ENCODE measurements around the gene NEK3. TPM values are rescaled to one million over a fixed set of nuclear protein-coding genes. Genes with fewer than 3 reads are reported as not detected.
"Not testable (repeated sequence)": the region's sequence is repeated elsewhere in the genome, so short reads cannot be mapped to it uniquely, and the experiment has no call there.

The NEK3 gene
- total and polyA plus RNA-seq, 2 of the 4 experiments (the other 2 are of a cell fraction), result 3.6 to 9.2 TPM

- in situ Hi-C loops (cut with MboI; ENCODE audit: low sequenced_read_pairs); H4K91ac ChIP-seq (ENCODE audit: insufficient read depth, low read depth, low read length); H2BK15ac ChIP-seq (ENCODE audit: low read depth, low read length); H2BK5ac ChIP-seq (ENCODE audit: low read depth, low read length, poor library complexity, severe bottlenecking); H4K20me1 ChIP-seq (ENCODE audit: insufficient read depth, low read length); H3K79me1 ChIP-seq (ENCODE audit: low read depth in 1 of 2, low read length in 2 of 2); H2AK5ac ChIP-seq (ENCODE audit: low read depth, low read length); H3K56ac ChIP-seq (ENCODE audit: extremely low read depth, insufficient read depth, low read length); H4K5ac ChIP-seq (ENCODE audit: low read depth, low read length); H2AK9ac ChIP-seq (replicated peaks; ENCODE audit: low read depth, low read length, poor library complexity); H3K27me3 ChIP-seq (ENCODE audit: control insufficient read depth, insufficient read depth, low read length); H3K9ac ChIP-seq (ENCODE audit: low read depth, low read length); dilution Hi-C loops (cut with HindIII; ENCODE audit: low sequenced_read_pairs, unreplicated experiment); H2BK20ac ChIP-seq (ENCODE audit: low read depth, low read length); BruUV-seq (replicated peaks); H3K23ac ChIP-seq (ENCODE audit: low read depth, low read length); H3K9me3 ChIP-seq (ENCODE audit: control insufficient read depth, insufficient read depth, low read length); H3K4me3 ChIP-seq (ENCODE audit: insufficient read depth, low read depth, low read length); CTCF ChIA-PET; H2AFZ ChIP-seq (replicated peaks; ENCODE audit: low read length, poor library complexity); H2BK120ac ChIP-seq (ENCODE audit: low read depth, low read length); POLR2A ChIA-PET (ENCODE audit: unreplicated experiment); H3K27ac ChIP-seq (ENCODE audit: insufficient read depth, low read length); H3K4me2 ChIP-seq (ENCODE audit: low read depth, low read length); H3K18ac ChIP-seq (ENCODE audit: low read depth, low read length); H3K14ac ChIP-seq (replicated peaks; ENCODE audit: low read depth, low read length); H3K4ac ChIP-seq (ENCODE audit: low read depth, low read length); H4K8ac ChIP-seq (ENCODE audit: low read depth in 2 of 2, low read length in 2 of 2); H3K36me3 ChIP-seq (ENCODE audit: control insufficient read depth, insufficient read depth, low read length); H3K9me1 ChIP-seq (ENCODE audit: insufficient read depth, low read length): not testable (repeated sequence)
- DNase-seq, result peak; percentile 93
- ATAC-seq (ENCODE audit: low read depth), result peak; percentile 99
- H3K4me1 ChIP-seq (ENCODE audit: control insufficient read depth, insufficient read depth, low read length), result peaks cover 10% of the 10 kb centered on the region
- WGBS, 2 experiments (ENCODE audit: extremely low coverage in 2 of 2, insufficient read length in 1 of 2), result no CpG with 5 or more reads among the region's 1 CpG
- intact Hi-C loops (cut with micrococcal nuclease), result loop anchor here (5.0 kb wide), 1 partner anchor 202 kb away; no protein-coding TSS in a partner anchor
- peak; percentile 95 for TF ChIP-seq CEBPB (IDR thresholded peaks at IDR 0.05; ENCODE audit: low read depth, low read length)
These were observed 44.5 kb upstream of the NEK3 start for GRCh38 chr13:52203864-52204263.

GRCh38 chr13:52202506-52202905 is 43.1 kb upstream of the NEK3 start:
- intact Hi-C loops (cut with micrococcal nuclease), result loop anchor here (5.0 kb wide), 1 partner anchor 200 kb away; no protein-coding TSS in a partner anchor
- BruUV-seq (replicated peaks), result not testable (repeated sequence)

More at GRCh38 chr13:52202506-52202905, 43.1 kb upstream of the NEK3 start:
- Histone ChIP-seq H3K4ac (ENCODE audit: low read depth, low read length) (0 out of 2 replicates have a peak overlapping the region, but pooled peaks have one; percentile 9), H3K4me1 (ENCODE audit: control insufficient read depth, insufficient read depth, low read length) (peaks cover 10% of the 10 kb centered on the region), H2BK120ac (ENCODE audit: low read depth, low read length) (peak overlapping the region; percentile 23; the same call in 1 of the 2 replicates)
- H3K23ac ChIP-seq (ENCODE audit: low read depth, low read length); H3K9me3 ChIP-seq (ENCODE audit: control insufficient read depth, insufficient read depth, low read length); H3K4me3 ChIP-seq (ENCODE audit: insufficient read depth, low read depth, low read length); POLR2A ChIA-PET (ENCODE audit: unreplicated experiment); H2AK5ac ChIP-seq (ENCODE audit: low read depth, low read length); dilution Hi-C loops (cut with HindIII; ENCODE audit: low sequenced_read_pairs, unreplicated experiment); H4K20me1 ChIP-seq (ENCODE audit: insufficient read depth, low read length); CTCF ChIA-PET; H3K18ac ChIP-seq (ENCODE audit: low read depth, low read length); H3K4me2 ChIP-seq (ENCODE audit: low read depth, low read length); H2BK15ac ChIP-seq (ENCODE audit: low read depth, low read length); H3K27ac ChIP-seq (ENCODE audit: insufficient read depth, low read length); H3K79me1 ChIP-seq (ENCODE audit: low read depth in 1 of 2, low read length in 2 of 2); H3K27me3 ChIP-seq (ENCODE audit: control insufficient read depth, insufficient read depth, low read length); H3K36me3 ChIP-seq (ENCODE audit: control insufficient read depth, insufficient read depth, low read length); H3K14ac ChIP-seq (replicated peaks; ENCODE audit: low read depth, low read length); in situ Hi-C loops (cut with MboI; ENCODE audit: low sequenced_read_pairs); H3K9ac ChIP-seq (ENCODE audit: low read depth, low read length); H2BK5ac ChIP-seq (ENCODE audit: low read depth, low read length, poor library complexity, severe bottlenecking); H3K9me1 ChIP-seq (ENCODE audit: insufficient read depth, low read length); H3K56ac ChIP-seq (ENCODE audit: extremely low read depth, insufficient read depth, low read length); H4K5ac ChIP-seq (ENCODE audit: low read depth, low read length); DNase-seq; ATAC-seq (ENCODE audit: low read depth); H2AFZ ChIP-seq (replicated peaks; ENCODE audit: low read length, poor library complexity); H4K8ac ChIP-seq (ENCODE audit: low read depth in 2 of 2, low read length in 2 of 2); H4K91ac ChIP-seq (ENCODE audit: insufficient read depth, low read depth, low read length); H2BK20ac ChIP-seq (ENCODE audit: low read depth, low read length); H2AK9ac ChIP-seq (replicated peaks; ENCODE audit: low read depth, low read length, poor library complexity): not testable (repeated sequence)
- 71% methylated on average over 1 of the region's 7 CpGs; no CpG with 5 or more reads in 1 of the 2 experiments for WGBS, 2 experiments (ENCODE audit: extremely low coverage in 2 of 2, insufficient read length in 1 of 2)
